A549 (cell line): ENCODE measurements around the gene TASP1. TPM values are rescaled to one million over a fixed set of nuclear protein-coding genes. Genes with fewer than 3 reads are reported as not detected.

Experiments used
- ATAC-seq, 2 experiments: fragments of 200-7000 bp in 1 of 2; fragments of >200 bp in 1 of 2; cut with Nextera tagmentation in 1 of 2; cut with Tn5 transposase in 1 of 2; 3 replicates each; pipeline versions ENCODE4 v1.8.0 to v1.9.1; 2018 to 2020; ENCODE audit warnings: mild to moderate bottlenecking in 1 of 2, moderate library complexity in 1 of 2
- CTCF ChIA-PET: fragments of 300-600 bp; sonication (Branson Sonifier 250); formaldehyde crosslinking; extraction: SDS; loops from one replicate; lab custom pipeline; 2021; ENCODE audit warnings: antibody characterized with exemption, inconsistent platforms; lab: Yijun Ruan, JAX
- POLR2A ChIA-PET: fragments of 350-600 bp; formaldehyde crosslinking; extraction: SDS; loops from one replicate; lab custom pipeline; 2021; ENCODE audit warnings: antibody characterized with exemption, inconsistent platforms; lab: Yijun Ruan, JAX
- DNase-seq, 2 experiments: peaks; one replicate each; pipeline versions ENCODE4 v3.0.0 to v3.0.0-alpha.2; 2011 to 2016; ENCODE audit warnings: low read depth in 1 of 2, low spot score in 1 of 2
- FAIRE-seq: peaks from 2 replicates; lab custom pipeline; 2011; peaks lifted over from hg19 to GRCh38; lab: Jason Lieb, UNC
- H3K27ac ChIP-seq, 2 experiments: fragments of >200 bp; sonication (Bioruptor Twin); formaldehyde crosslinking; 3 replicates each; pipeline ENCODE4 v1.5.1; 2016 to 2017
- H3K4me1 ChIP-seq: fragments of >200 bp; sonication (Bioruptor Twin); formaldehyde crosslinking; 3 replicates; pipeline ENCODE4 v1.6.1; 2016
- H3K4me2 ChIP-seq: fragments of >200 bp; sonication (Bioruptor Twin); formaldehyde crosslinking; 3 replicates; pipeline ENCODE4 v1.6.1; 2016
- H3K4me3 ChIP-seq: fragments of >200 bp; sonication (Bioruptor Twin); formaldehyde crosslinking; 3 replicates; pipeline ENCODE4 v1.5.1; 2016
- H3K9me3 ChIP-seq: fragments of >200 bp; sonication (Bioruptor Twin); formaldehyde crosslinking; 3 replicates; pipeline ENCODE4 v1.6.1; 2016
- BHLHE40 ChIP-seq: IDR thresholded peaks from 2 replicates; pipeline ENCODE4 v1.6.1; 2012; ENCODE audit warnings: low read depth, low read length, inconsistent platforms
- CBX2 ChIP-seq: fragments of 200-600 bp; sonication (generic); IDR thresholded peaks from 2 replicates; pipeline ENCODE4 v1.6.1; 2016; ENCODE audit warnings: low read depth, mild to moderate bottlenecking, borderline replicate concordance
- CHD2 ChIP-seq: fragments of 150-350 bp; IDR thresholded peaks from 2 replicates; pipeline ENCODE4 v1.6.1; 2014; ENCODE audit warnings: low read length; ENCODE audit not compliant: partially characterized antibody
- ESRRA ChIP-seq: fragments of 150-350 bp; IDR thresholded peaks from 2 replicates; pipeline ENCODE4 v1.6.1; 2014; ENCODE audit warnings: mild to moderate bottlenecking, low read length, borderline replicate concordance
- FOSL2 ChIP-seq, 2 experiments: fragments of 450-650 bp in 1 of 2; fragments of >200 bp in 1 of 2; sonication (Bioruptor Twin) in 1 of 2; formaldehyde crosslinking; IDR thresholded peaks; 2 replicates each; pipeline versions ENCODE4 v1.5.0 to v1.6.1; 2016 to 2020; ENCODE audit warnings: mild to moderate bottlenecking in 1 of 2, moderate library complexity in 1 of 2
- FOXS1 ChIP-seq: fragments of 250-450 bp; sonication (Bioruptor Pico); IDR thresholded peaks from 2 replicates; pipeline ENCODE4 v1.5.0; 2020; ENCODE audit warnings: mild to moderate bottlenecking, moderate library complexity
- HES2 ChIP-seq: fragments of >200 bp; sonication (Bioruptor Twin); formaldehyde crosslinking; IDR thresholded peaks from 2 replicates; pipeline ENCODE4 v1.6.1; 2016
- HEYL ChIP-seq: fragments of 250-450 bp; sonication (Bioruptor Pico); IDR thresholded peaks from 2 replicates; pipeline ENCODE4 v1.8.0; 2021; ENCODE audit warnings: mild to moderate bottlenecking, moderate library complexity
- HOXB13 ChIP-seq: fragments of 250-450 bp; sonication (Bioruptor Pico); IDR thresholded peaks from 2 replicates; pipeline ENCODE4 v1.5.0; 2020; ENCODE audit warnings: low read depth, mild to moderate bottlenecking, moderate library complexity
- MAFK ChIP-seq: fragments of 450-650 bp; IDR thresholded peaks from 2 replicates; pipeline ENCODE4 v1.6.1; 2014; ENCODE audit not compliant: partially characterized antibody
- MYC ChIP-seq: IDR thresholded peaks from 2 replicates; pipeline ENCODE4 v1.6.1; 2012; ENCODE audit warnings: mild to moderate bottlenecking, inconsistent platforms, low read length, improper control_type of control experiment, borderline replicate concordance
- NPAS2 ChIP-seq: fragments of 250-450 bp; sonication (Bioruptor Pico); IDR thresholded peaks from 2 replicates; pipeline ENCODE4 v1.8.0; 2022; ENCODE audit warnings: mild to moderate bottlenecking, moderate library complexity, borderline replicate concordance
- NR3C1 ChIP-seq: fragments of >200 bp; sonication (Bioruptor Twin); formaldehyde crosslinking; IDR thresholded peaks from 3 replicates; pipeline ENCODE4 v1.6.1; 2017
- POLR2A ChIP-seq: IDR thresholded peaks from 2 replicates; pipeline ENCODE4 v1.6.1; 2012; ENCODE audit warnings: mild to moderate bottlenecking, low read length
- POLR2AphosphoS2 ChIP-seq: conservative IDR thresholded peaks from 2 replicates; pipeline ENCODE4 v1.6.1; 2012; ENCODE audit warnings: low read length, improper control_type of control experiment, inconsistent platforms
- RCOR1 ChIP-seq: fragments of 150-350 bp; IDR thresholded peaks from 2 replicates; pipeline ENCODE4 v1.6.1; 2014; ENCODE audit warnings: antibody characterized with exemption, low read length, low read depth
- REST ChIP-seq: fragments of 200-600 bp; sonication (generic); IDR thresholded peaks from 2 replicates; pipeline ENCODE4 v1.6.1; 2016; ENCODE audit warnings: antibody characterized with exemption, mild to moderate bottlenecking, moderate library complexity
- RFX5 ChIP-seq: fragments of 450-650 bp; IDR thresholded peaks from 2 replicates; pipeline ENCODE4 v1.7.1; 2014; ENCODE audit warnings: antibody characterized with exemption, mild to moderate bottlenecking, moderate library complexity
- SMC3 ChIP-seq: fragments of >200 bp; sonication (Bioruptor Twin); formaldehyde crosslinking; IDR thresholded peaks from 3 replicates; pipeline ENCODE4 v1.6.1; 2018; ENCODE audit warnings: inconsistent platforms
- TFCP2L1 ChIP-seq: fragments of 250-450 bp; sonication (Bioruptor Pico); IDR thresholded peaks from 2 replicates; pipeline ENCODE4 v1.5.0; 2021; ENCODE audit warnings: mild to moderate bottlenecking
- USF2 ChIP-seq: fragments of 450-650 bp; IDR thresholded peaks from 2 replicates; pipeline ENCODE4 v1.6.1; 2014; ENCODE audit warnings: antibody characterized with exemption
- ZFP36 ChIP-seq: fragments of 450-650 bp; IDR thresholded peaks from 2 replicates; pipeline ENCODE4 v1.6.1; 2014; ENCODE audit warnings: borderline replicate concordance; ENCODE audit not compliant: partially characterized antibody
- WGBS: methylation state at CpG from one replicate; pipeline ENCODE4 v1.1.6; 2017; ENCODE audit errors: missing lambda C conversion rate; 5-methylcytosine and 5-hydroxymethylcytosine counted together
- polyA plus RNA-seq, 4 experiments: library from polyadenylated mRNA; depleted of rRNA in 3 of 4; stranded (reverse); fragments of >200 nt; fragmentation: RNase III in 1 of 4; extraction: RNeasy Plus Mini Kit Qiagen cat#74134 plus additional on column Dnase treatment in 1 of 4; gene quantifications; 2 replicates in 3 of 4; 3 replicates in 1 of 4; pipeline ENCODE4 v1.2.3, GENCODE V29; 2011 to 2017
- TF ChIP-seq, protein P1 (sequence below): fragments of >200 bp; sonication (Bioruptor Twin); formaldehyde crosslinking; IDR thresholded peaks from 3 replicates; pipeline ENCODE4 v1.5.1; 2016
- TF ChIP-seq, protein P2 (sequence below): fragments of >200 bp; sonication (Bioruptor Twin); formaldehyde crosslinking; IDR thresholded peaks from 3 replicates; pipeline ENCODE4 v1.6.1; 2016

Gene TASP1
- polyA plus RNA-seq, 2 of the 4 experiments (the other 2 are of a cell fraction): 9.5 to 18.2 TPM

- TF ChIP-seq FOSL2 (IDR thresholded peaks at IDR 0.05) (no peak), FOSL2 (CRISPR knock-in tag; IDR thresholded peaks at IDR 0.05) (no peak), ESRRA (no peak), HES2 (no peak), MYC (no peak), NR3C1 (no peak), HEYL (CRISPR knock-in tag) (no peak), FOXS1 (CRISPR knock-in tag) (no peak)
- TF ChIP-seq, protein P1, sequence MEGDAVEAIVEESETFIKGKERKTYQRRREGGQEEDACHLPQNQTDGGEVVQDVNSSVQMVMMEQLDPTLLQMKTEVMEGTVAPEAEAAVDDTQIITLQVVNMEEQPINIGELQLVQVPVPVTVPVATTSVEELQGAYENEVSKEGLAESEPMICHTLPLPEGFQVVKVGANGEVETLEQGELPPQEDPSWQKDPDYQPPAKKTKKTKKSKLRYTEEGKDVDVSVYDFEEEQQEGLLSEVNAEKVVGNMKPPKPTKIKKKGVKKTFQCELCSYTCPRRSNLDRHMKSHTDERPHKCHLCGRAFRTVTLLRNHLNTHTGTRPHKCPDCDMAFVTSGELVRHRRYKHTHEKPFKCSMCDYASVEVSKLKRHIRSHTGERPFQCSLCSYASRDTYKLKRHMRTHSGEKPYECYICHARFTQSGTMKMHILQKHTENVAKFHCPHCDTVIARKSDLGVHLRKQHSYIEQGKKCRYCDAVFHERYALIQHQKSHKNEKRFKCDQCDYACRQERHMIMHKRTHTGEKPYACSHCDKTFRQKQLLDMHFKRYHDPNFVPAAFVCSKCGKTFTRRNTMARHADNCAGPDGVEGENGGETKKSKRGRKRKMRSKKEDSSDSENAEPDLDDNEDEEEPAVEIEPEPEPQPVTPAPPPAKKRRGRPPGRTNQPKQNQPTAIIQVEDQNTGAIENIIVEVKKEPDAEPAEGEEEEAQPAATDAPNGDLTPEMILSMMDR: no peak
Measured at GRCh38 chr20:13396826-13397225, 241.9 kb downstream of the TASP1 start (continued).

GRCh38 chr20:13396022-13396421 is 242.7 kb downstream of the TASP1 start:
- 85% methylated on average over 3 of the region's 3 CpGs for WGBS

More at GRCh38 chr20:13396022-13396421, 242.7 kb downstream of the TASP1 start:
- Histone ChIP-seq H3K4me2 (no peak overlapping the region), H3K27ac (peak overlapping the region in 1 of 2 experiments; percentile 14; a peak in 1 of 6 replicates), H3K4me3 (no peak overlapping the region), H3K9me3 (no peaks in the 10 kb centered on the region), H3K4me1 (peaks cover 20% of the 10 kb centered on the region)
- FAIRE-seq (no peak), DNase-seq (no peak), ATAC-seq (no peak)
- POLR2A ChIA-PET: no interaction called here
- CTCF ChIA-PET: interaction anchor here (1.2 to 1.3 kb wide), 2 partner anchors 16 to 21 kb away, joined by 3 read pairs; no protein-coding TSS in a partner anchor
- TF ChIP-seq USF2 (no peak), POLR2AphosphoS2 (no peak), CBX2 (no peak), RFX5 (no peak), SMC3 (no peak), POLR2A (no peak), MAFK (no peak), BHLHE40 (no peak), NPAS2 (CRISPR knock-in tag) (no peak), CHD2 (no peak), REST (no peak), RCOR1 (no peak), HOXB13 (CRISPR knock-in tag) (no peak), FOXS1 (CRISPR knock-in tag) (no peak), TFCP2L1 (no peak), ZFP36 (no peak)
- TF ChIP-seq, protein P2, sequence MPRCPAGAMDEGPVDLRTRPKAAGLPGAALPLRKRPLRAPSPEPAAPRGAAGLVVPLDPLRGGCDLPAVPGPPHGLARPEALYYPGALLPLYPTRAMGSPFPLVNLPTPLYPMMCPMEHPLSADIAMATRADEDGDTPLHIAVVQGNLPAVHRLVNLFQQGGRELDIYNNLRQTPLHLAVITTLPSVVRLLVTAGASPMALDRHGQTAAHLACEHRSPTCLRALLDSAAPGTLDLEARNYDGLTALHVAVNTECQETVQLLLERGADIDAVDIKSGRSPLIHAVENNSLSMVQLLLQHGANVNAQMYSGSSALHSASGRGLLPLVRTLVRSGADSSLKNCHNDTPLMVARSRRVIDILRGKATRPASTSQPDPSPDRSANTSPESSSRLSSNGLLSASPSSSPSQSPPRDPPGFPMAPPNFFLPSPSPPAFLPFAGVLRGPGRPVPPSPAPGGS: no peak
